ENCODE measurements around the gene MAVS. TPM values are rescaled to one million over a fixed set of nuclear protein-coding genes. Genes with fewer than 3 reads are reported as not detected.

The MAVS gene
- total RNA-seq, 1 experiment from 2014 or later: 24.2 TPM

- Mint-ChIP-seq H3K36me3 (ENCODE audit: insufficient read depth in 1 of 3, low read depth in 3 of 3) (peaks cover 19 to 30% (median 24%) of the 10 kb centered on the region in 3 experiments), H3K27ac (peak overlapping the region in 1 of 3 experiments; percentile 96; a peak in 2 of 7 replicates), H3K27me3 (ENCODE audit: low read depth) (peaks cover 15% of the 10 kb centered on the region), H3K4me3 (peak overlapping the region in 1 of 2 experiments; percentile 63; a peak in 2 of 5 replicates), H3K9me3 (no peaks in the 10 kb centered on the region), H3K4me1 (peaks cover 42 to 55% of the 10 kb centered on the region in 2 experiments)
- Histone ChIP-seq H3K23ac (ENCODE audit: insufficient read length, low read depth, low read length) (no peak overlapping the region), H4K5ac (ENCODE audit: insufficient read length, low read depth, low read length) (no peak overlapping the region), H2BK5ac (ENCODE audit: insufficient read length, low read length) (no peak overlapping the region), H3K4ac (ENCODE audit: low read depth, low read length) (no peak overlapping the region), H3K79me1 (ENCODE audit: insufficient read depth, low read depth, low read length, poor library complexity, severe bottlenecking) (no peaks in the 10 kb centered on the region), H3K23me2 (ENCODE audit: insufficient read length, low read depth, low read length, poor library complexity, severe bottlenecking) (peaks cover 19% of the 10 kb centered on the region), H4K8ac (replicated peaks; ENCODE audit: insufficient read length, low read depth, low read length) (no peak overlapping the region), H3K18ac (ENCODE audit: insufficient read length, low read depth, low read length) (no peak overlapping the region), H2BK20ac (ENCODE audit: low read depth, low read length, poor library complexity, severe bottlenecking) (no peak overlapping the region), H4K20me1 (ENCODE audit: control insufficient read depth, insufficient read depth, insufficient read length) (no peaks in the 10 kb centered on the region), H2AK5ac (ENCODE audit: insufficient read length, low read length) (no peak overlapping the region), H2BK12ac (ENCODE audit: insufficient read length, low read depth, low read length) (no peak overlapping the region), H3K9me3 (ENCODE audit: control insufficient read depth, low read depth, low read length) (no peaks in the 10 kb centered on the region), H3K9ac (ENCODE audit: extremely low read depth, insufficient read length, low read length) (no peak overlapping the region), H3K79me2 (ENCODE audit: insufficient read depth, low read length) (no peaks in the 10 kb centered on the region), H3K14ac (ENCODE audit: insufficient read depth, low read length) (no peak overlapping the region), H2AFZ (ENCODE audit: low read length) (no peak overlapping the region), H2BK15ac (ENCODE audit: low read depth, low read length) (no peak overlapping the region), H4K91ac (ENCODE audit: insufficient read length, low read depth, low read length) (no peak overlapping the region), H3K4me1 (ENCODE audit: insufficient read depth, low read length) (no peaks in the 10 kb centered on the region; the same call in 1 of the 2 replicates), H3K56ac (ENCODE audit: insufficient read length, low read depth, low read length) (no peak overlapping the region), H3K27ac (ENCODE audit: insufficient read length, low read depth, low read length) (no peak overlapping the region), H3K27me3 (ENCODE audit: insufficient read depth, low read length) (no peaks in the 10 kb centered on the region), H2BK120ac (ENCODE audit: low read depth, low read length, poor library complexity, severe bottlenecking) (no peak overlapping the region), H3K4me2 (ENCODE audit: insufficient read depth, insufficient read length, low read length) (no peak overlapping the region), H3T11ph (ENCODE audit: low read length) (no peak overlapping the region)
- WGBS (ENCODE audit: extremely low coverage, insufficient read length, low lambda C conversion rate): no CpG with 5 or more reads among the region's 5 CpGs
- TF ChIP-seq CTCF (conservative IDR thresholded peaks at IDR 0.05): no peak
- no peak for DNase-seq
These were observed 48.3 kb upstream of the MAVS start for GRCh38 chr20:3798373-3798768.
